Measurements from ENCODE around the gene HCLS1. TPM values are rescaled to one million over a fixed set of nuclear protein-coding genes. Genes with fewer than 3 reads are reported as not detected.

HCLS1 gene
- total RNA-seq, 2 experiments from 2014 or later, result 124 to 235 TPM

GRCh38 chr3:121661376-121661775, 673 bp upstream of the HCLS1 start:
- Histone ChIP-seq H3K36me3 (ENCODE audit: insufficient read depth, low read length) (peaks cover 43% of the 10 kb centered on the region), H3K79me2 (ENCODE audit: insufficient read depth, low read depth, low read length) (peaks cover 26% of the 10 kb centered on the region), H3K9me2 (ENCODE audit: insufficient read depth, low read length) (no peaks in the 10 kb centered on the region), H3K27ac (ENCODE audit: low read depth, low read length, poor library complexity, severe bottlenecking) (peak overlapping the region; percentile 82), H3K4me2 (ENCODE audit: low read length) (peak overlapping the region; percentile 89), H3K4me1 (ENCODE audit: insufficient read depth, low read length, poor library complexity, severe bottlenecking) (peaks cover 28% of the 10 kb centered on the region), H3K9me3 (ENCODE audit: low read length) (no peaks in the 10 kb centered on the region), H3K4me3 (ENCODE audit: low read depth, low read length, poor library complexity, severe bottlenecking) (peak overlapping the region; percentile 75), H2AFZ (ENCODE audit: low read length) (peak overlapping the region; percentile 97), H4K20me1 (ENCODE audit: insufficient read depth, low read length) (no peaks in the 10 kb centered on the region)
- BruUV-seq (replicated peaks), result no TSS peak
- intact Hi-C loops (cut with micrococcal nuclease; ENCODE audit: unreplicated experiment), result loop anchor here (5.0 kb wide), 2 partner anchors 176 to 191 kb away; partner anchors contain the start of genes EAF2 and IQCB1
- TF ChIP-seq EZH2phosphoT487 (IDR thresholded peaks at IDR 0.05; ENCODE audit: borderline replicate concordance, low read depth, low read length) (no peak), CTCF (conservative IDR thresholded peaks at IDR 0.05; ENCODE audit: low read length) (no peak)
- DNase-seq (ENCODE audit: low spot score), result peak; percentile 24
- POLR2A ChIA-PET, result interaction anchor here (0.6 to 2.6 kb wide), 13 partner anchors 9 to 334 kb away, joined by 3 to 12 read pairs (median 3); partner anchors contain the start of gene POLQ
- CTCF ChIA-PET (ENCODE audit: unreplicated experiment), result no interaction called here

GRCh38 chr3:121659586-121659985, 1.1 kb downstream of the HCLS1 start:
- no peak for DNase-seq (ENCODE audit: low spot score)
- peak overlapping the region; percentile 75 for H3K4me3 ChIP-seq (ENCODE audit: low read depth, low read length, poor library complexity, severe bottlenecking)

More at GRCh38 chr3:121659586-121659985, 1.1 kb downstream of the HCLS1 start:
- BruUV-seq (replicated peaks), result no TSS peak
- ChIA-PET POLR2A (interaction anchor here (0.7 to 2.6 kb wide), 4 partner anchors 10 to 148 kb away, joined by 3 to 12 read pairs (median 4); no protein-coding TSS in a partner anchor), CTCF (ENCODE audit: unreplicated experiment) (interaction anchor here (0.8 kb wide), 1 partner anchor 113 kb away, joined by 4 read pairs; the partner anchor contains the start of gene POLQ)
- H3K4me2 ChIP-seq (ENCODE audit: low read length), result peak overlapping the region; percentile 89
- H3K9me2 ChIP-seq (ENCODE audit: insufficient read depth, low read length), result no peaks in the 10 kb centered on the region
- no peak for TF ChIP-seq EZH2phosphoT487 (IDR thresholded peaks at IDR 0.05; ENCODE audit: borderline replicate concordance, low read depth, low read length)
- TF ChIP-seq CTCF (conservative IDR thresholded peaks at IDR 0.05; ENCODE audit: low read length), result no peak
- H4K20me1 ChIP-seq (ENCODE audit: insufficient read depth, low read length), result no peaks in the 10 kb centered on the region
- peaks cover 26% of the 10 kb centered on the region for H3K79me2 ChIP-seq (ENCODE audit: insufficient read depth, low read depth, low read length)
- H3K4me1 ChIP-seq (ENCODE audit: insufficient read depth, low read length, poor library complexity, severe bottlenecking), result peaks cover 35% of the 10 kb centered on the region
- no peak overlapping the region for H2AFZ ChIP-seq (ENCODE audit: low read length)
- intact Hi-C loops (cut with micrococcal nuclease; ENCODE audit: unreplicated experiment), result no loop called here
- H3K9me3 ChIP-seq (ENCODE audit: low read length), result no peaks in the 10 kb centered on the region
- peaks cover 50% of the 10 kb centered on the region for H3K36me3 ChIP-seq (ENCODE audit: insufficient read depth, low read length)
- peak overlapping the region; percentile 82 for H3K27ac ChIP-seq (ENCODE audit: low read depth, low read length, poor library complexity, severe bottlenecking)
